GM19397 (cell line): ENCODE measurements around the gene TXNDC9.
"Not testable (repeated sequence)": the region's sequence is repeated elsewhere in the genome, so short reads cannot be mapped to it uniquely, and the experiment has no call there.

ENCODE experiments used
- ATAC-seq: cut with Tn5 transposase; IDR thresholded peaks from one replicate; pipeline ENCODE4 v1.9.1; 2021; ENCODE audit warnings: mild to moderate bottlenecking, moderate library complexity; ENCODE audit not compliant: unreplicated experiment

Gene TXNDC9

DNA sequence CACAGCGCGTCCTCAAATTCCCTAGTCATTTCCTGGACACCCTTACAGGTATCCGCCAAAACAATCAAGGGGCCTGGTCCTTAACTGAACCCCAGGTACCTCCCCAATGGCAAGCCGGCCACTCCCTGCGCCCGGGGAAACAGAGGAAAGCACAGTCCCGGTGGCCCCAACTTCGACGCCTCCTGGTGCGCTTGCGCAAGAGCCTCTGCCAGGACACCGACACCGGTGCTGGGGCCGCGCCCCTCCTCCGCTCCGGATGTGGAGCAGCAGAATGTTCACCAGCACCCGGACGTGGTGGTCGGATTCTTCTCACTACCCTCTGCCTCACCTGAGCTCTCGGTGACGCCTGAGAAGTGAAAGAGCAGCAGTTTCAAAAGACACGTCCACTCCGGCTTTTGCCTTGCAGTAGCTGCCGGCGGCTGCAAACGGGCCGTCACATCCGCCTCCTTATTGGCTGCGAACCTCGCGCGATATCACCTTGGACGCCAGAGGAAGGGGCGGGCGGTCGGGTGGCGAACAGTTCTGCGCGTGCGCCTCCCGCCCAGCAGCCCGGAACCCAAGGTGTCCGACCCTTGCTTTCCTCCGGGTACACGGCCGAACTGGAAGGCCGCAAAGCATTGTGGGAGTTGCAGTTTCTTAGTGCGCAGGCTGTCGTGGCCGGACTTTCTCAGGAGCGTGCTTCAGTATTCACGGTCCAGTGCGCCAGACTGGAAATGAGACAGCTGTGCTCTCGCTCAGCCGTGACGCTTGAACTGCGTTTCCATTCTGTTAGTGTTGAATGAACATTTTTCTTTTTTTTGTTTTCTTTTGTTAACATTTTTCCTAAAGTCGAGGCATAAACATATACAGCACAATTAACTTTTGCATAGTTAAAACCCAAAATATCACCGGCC is at the start of gene TXNDC9:
TXNDC9 (minus strand) TSS at position 423 of the 893 bp plus-strand sequence. CDS start 3,123 bp downstream, outside the sequence.
- peak; percentile 75 for ATAC-seq

- ATAC-seq = no peak
Measured at GRCh38 chr2:99382143-99382542, 46.0 kb upstream of the TXNDC9 start.

GRCh38 chr2:99380376-99381010 is 44.4 kb upstream of the TXNDC9 start:
- ATAC-seq = no peak

DNA sequence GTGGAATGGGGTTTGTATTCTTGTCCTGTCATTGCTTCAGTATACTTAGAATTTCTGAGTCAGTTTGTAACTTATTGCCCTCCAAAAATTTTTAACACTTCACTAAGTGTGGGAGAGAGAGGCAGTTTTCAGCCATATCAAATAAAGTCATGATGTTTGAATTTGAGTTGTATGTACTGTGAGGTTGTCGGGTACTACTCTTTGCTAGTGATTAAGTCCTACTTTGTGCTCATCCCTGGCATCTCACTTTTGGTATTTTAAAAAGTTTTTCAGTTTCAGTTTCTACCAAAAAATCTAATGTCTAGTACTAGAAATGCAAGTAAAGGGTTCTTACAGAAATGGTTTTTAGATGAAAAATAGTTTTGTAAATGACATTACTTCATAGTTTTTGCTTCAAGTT is 41.7 kb upstream of the TXNDC9 start:
- no peak for ATAC-seq

GRCh38 chr2:99376254-99376864 is 40.2 kb upstream of the TXNDC9 start:
- ATAC-seq = no peak

DNA sequence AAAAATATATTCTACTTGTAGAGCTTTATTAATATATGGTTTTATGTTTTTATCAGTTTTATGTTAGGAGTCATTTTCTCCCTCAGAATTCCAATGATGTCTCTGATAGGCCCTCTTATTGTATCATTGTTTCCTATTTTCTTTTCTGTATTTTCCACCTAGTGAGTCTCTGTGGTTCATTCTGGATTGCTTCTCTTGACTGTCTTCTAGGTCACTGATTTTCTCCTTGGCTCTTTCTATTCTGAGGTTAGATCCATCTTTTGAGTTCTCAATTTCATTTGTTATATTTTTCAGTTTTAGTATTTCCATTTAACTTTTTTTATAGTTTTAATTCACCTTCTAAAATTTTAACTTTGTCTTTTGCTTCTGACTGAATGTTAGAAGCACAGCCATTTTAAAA is 38.6 kb upstream of the TXNDC9 start:
- no peak for ATAC-seq

- no peak for ATAC-seq
Measured at GRCh38 chr2:99373144-99373543, 37.0 kb upstream of the TXNDC9 start.

DNA sequence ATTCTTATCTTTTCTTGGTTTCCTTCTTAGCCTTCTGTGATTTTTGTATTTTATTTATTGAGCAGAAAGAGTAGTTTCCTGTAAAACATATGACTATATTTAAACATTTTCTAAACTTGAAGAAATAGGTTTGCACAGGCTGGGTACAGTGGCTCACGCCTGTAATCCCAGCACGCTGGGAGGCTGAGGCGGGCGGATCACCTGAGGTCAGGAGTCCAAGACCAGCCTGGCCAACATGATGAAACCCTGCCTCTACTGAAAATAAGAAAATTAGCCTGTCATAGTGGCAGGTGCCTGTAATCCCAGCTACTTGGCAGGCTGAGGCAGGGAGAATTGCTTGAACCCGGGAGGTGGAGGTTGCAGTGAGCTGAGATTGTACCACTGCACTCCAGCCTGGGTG is 32.7 kb upstream of the TXNDC9 start:
- ATAC-seq = not testable (repeated sequence)

- ATAC-seq = no peak
Measured at GRCh38 chr2:99365661-99366060, 29.5 kb upstream of the TXNDC9 start.

GRCh38 chr2:99356853-99357252 is 20.7 kb upstream of the TXNDC9 start:
- no peak for ATAC-seq

DNA sequence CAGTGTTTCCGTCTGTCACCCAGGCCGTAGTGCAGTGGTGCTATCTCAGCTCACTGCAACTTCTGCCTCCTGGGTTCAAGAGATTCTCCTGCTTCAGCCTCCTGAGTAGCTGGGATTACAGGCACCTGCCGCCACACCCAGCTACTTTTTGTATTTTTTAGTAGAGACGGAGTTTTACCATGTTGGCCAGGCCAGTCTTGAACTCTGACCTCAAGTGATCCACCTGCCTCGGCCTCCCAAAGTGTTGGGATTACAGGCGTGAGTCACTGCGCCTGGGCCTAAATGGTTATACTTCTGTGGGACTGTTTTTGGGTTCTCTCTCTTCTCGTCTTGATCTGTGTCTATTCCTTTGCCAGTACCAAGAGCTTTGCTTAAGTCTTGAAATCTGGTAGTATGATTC is 18.7 kb upstream of the TXNDC9 start:
- not testable (repeated sequence) for ATAC-seq

GRCh38 chr2:99354070-99354469 is 17.9 kb upstream of the TXNDC9 start:
- no peak for ATAC-seq

GRCh38 chr2:99350194-99350593 is 14.1 kb upstream of the TXNDC9 start:
- ATAC-seq = no peak

GRCh38 chr2:99348173-99348572 is 12.0 kb upstream of the TXNDC9 start:
- peak; percentile 58 for ATAC-seq

DNA sequence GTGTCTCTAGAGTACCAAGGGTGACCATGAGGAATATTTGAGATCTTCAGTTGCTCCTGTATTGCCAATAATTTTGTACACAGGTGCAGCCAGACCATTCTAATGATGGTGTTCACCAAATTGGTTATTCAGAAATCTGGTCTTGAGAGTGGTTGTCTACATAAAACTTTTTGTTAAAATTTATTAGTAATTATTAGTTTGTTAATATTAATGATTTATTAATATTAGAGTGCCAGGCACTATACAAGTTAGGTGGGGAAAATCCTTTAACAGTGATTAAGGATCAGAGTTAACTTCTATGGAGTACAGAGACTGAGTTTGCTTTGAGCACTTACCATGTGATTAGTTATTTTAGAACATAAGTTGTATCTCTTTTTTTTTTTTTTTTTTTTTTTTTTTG is 10.1 kb upstream of the TXNDC9 start:
- ATAC-seq = no peak

DNA sequence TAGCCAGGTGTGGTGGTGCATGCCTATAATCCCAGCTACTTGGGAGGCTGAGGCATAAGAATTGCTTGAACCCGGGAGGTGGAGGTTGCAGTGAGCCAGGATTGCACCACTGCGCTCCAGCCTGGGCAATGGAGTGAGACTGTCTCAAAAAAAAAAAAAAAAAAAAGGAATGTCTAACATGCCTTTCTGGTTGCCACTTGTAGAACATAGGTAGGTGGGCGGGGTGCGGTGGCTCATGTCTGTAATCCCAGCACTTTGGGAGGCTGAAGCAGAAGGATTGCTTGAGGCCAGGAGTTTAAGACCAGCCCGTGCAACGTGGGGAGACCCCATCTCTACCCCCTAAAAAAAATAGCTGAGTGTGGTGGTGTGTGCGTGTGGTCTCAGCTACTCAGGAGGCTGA is 9.3 kb upstream of the TXNDC9 start:
- ATAC-seq = not testable (repeated sequence)

- ATAC-seq = no peak
Measured at GRCh38 chr2:99342536-99342935, 6.4 kb upstream of the TXNDC9 start.

- ATAC-seq = no peak
Measured at GRCh38 chr2:99340669-99341236, 4.6 kb upstream of the TXNDC9 start.

- no peak for ATAC-seq
Measured at GRCh38 chr2:99338029-99338585, 2.0 kb upstream of the TXNDC9 start.

DNA sequence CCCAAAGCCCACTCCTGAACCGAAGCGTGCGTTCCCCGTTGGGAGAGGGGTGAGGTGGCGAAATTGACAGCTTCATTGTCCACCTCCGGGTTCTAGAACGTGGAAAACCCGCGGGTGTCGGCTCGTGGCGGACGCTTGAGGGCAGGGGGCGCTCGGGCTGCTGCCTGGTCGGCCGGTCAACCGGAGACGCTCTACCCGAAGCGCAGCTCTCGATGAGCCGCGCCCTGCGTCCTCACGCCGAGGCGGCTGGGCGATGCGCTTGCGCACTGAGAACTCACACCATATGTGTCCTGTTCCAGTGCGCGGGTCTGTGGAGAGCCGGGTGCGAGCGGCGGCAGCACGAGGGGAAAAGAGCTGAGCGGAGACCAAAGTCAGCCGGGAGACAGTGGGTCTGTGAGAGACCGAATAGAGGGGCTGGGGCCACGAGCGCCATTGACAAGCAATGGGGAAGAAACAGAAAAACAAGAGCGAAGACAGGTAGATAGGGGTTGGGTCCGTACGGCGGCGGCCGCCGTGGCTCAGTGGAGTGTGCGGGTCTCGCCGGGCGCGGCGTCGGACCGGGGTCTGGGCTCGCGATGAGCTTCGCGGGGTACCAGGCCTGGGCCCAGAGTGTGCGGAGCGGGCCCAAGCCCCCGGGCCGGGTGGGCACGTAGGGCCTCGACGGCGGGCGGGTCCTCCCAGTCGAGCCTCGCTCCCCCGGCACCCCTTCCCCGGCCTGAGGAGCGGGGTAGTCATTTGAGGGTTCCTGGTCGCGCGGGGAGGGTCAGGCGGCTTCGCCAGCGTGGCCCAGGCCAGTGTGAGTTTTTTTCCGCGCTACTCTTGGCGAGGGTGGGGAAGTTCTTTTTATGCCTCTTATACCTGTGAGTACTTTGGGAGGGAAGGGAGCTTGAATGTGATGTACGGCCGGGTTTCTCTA is 1.2 kb upstream of the TXNDC9 start, which contains the start of gene EIF5B:
EIF5B (plus strand) TSS at position 277 of the 916 bp plus-strand sequence; CDS start at position 443, 166 bp downstream.
- ATAC-seq = peak; percentile 70
